ENCODE measurements around the gene AP2A1.

GRCh38 chr19:49749771-49750170, 17.0 kb upstream of the AP2A1 start:
- TF ChIP-seq, protein P1, sequence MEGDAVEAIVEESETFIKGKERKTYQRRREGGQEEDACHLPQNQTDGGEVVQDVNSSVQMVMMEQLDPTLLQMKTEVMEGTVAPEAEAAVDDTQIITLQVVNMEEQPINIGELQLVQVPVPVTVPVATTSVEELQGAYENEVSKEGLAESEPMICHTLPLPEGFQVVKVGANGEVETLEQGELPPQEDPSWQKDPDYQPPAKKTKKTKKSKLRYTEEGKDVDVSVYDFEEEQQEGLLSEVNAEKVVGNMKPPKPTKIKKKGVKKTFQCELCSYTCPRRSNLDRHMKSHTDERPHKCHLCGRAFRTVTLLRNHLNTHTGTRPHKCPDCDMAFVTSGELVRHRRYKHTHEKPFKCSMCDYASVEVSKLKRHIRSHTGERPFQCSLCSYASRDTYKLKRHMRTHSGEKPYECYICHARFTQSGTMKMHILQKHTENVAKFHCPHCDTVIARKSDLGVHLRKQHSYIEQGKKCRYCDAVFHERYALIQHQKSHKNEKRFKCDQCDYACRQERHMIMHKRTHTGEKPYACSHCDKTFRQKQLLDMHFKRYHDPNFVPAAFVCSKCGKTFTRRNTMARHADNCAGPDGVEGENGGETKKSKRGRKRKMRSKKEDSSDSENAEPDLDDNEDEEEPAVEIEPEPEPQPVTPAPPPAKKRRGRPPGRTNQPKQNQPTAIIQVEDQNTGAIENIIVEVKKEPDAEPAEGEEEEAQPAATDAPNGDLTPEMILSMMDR (IDR thresholded peaks at IDR 0.05) = no peak
- TF ChIP-seq POLR2AphosphoS5 (IDR thresholded peaks at IDR 0.05) (no peak), POLR2A (IDR thresholded peaks at IDR 0.05) (no peak), EP300 (IDR thresholded peaks at IDR 0.05) (no peak)
